Activated CD4-positive, alpha-beta T cell treated with anti-CD3 and anti-CD28 coated beads, Interleukin-2, amount 50 U/mL, for 1 hour (primary cell): ENCODE data around the gene MAP4K1.
"Not testable (repeated sequence)": the region's sequence is repeated elsewhere in the genome, so short reads cannot be mapped to it uniquely, and the experiment has no call there.

ENCODE experiments used
- DNase-seq: peaks from one replicate; pipeline ENCODE4 v3.0.0-alpha.2; 2020

MAP4K1 gene

DNA sequence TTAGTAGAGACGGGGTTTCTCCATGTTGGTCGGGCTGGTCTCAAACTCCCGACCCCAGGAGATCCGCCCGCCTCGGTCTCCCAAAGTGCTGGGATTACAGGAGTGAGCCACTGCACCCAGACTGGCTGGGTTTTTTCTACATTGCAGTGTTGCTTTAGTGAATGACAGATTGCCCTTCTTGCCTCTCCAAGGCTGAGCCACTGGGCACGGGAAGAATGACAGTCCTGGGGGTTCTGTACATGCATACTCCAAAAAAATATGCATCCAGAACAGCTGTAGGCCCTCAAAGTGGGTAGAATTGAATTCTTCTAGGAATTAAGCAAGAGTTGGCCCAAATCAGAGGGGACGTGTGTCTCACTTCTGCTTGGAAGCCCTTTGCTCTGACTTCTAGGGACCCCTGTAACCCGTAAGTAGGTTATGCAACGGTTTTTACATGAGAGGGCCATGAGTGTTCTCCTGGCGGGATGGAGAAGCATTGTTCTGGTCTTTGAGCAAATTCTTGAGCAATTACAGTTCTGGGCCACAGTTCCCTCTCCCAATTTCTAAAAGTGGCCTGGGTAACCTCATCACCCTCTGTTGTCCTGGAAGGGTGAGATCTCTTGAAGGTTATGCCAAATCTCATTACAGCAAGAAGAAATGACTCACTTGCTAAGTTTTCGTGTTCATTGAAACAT is 33.3 kb upstream of the MAP4K1 start:
- no peak for DNase-seq

DNA sequence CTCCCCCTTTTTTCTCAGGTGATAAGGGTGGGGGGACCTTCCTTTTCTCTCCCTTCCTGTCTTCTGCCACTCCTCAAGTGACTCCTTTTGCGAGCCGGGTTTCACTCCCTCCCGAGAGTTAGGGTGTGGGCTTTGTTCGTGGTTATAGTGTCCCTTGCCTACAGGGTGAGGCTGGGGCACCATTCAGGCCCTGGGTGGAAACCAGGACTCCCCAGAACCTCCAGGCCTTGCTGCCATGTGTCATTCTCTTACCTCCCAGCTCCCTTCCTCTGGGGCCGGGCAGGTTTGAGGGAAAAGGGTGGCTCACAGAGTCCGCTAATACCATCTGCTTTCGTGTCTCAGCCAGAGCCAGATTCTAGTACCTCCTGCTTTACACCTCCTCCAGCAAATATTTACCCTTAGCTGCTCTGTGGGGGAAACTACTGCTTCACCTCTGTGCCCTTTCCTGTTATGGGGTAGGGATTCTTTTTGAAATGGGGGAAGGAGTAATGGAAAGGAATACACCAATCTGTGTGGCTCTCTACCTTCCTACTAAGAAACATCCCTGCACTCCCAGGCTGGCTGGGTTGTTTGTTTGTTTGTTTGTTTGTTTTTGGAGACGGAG is 32.5 kb upstream of the MAP4K1 start:
- DNase-seq: no peak

GRCh38 chr19:38649305-38650171 is 31.8 kb upstream of the MAP4K1 start:
- no peak for DNase-seq

GRCh38 chr19:38648769-38649304 is 31.1 kb upstream of the MAP4K1 start:
- no peak for DNase-seq

DNA sequence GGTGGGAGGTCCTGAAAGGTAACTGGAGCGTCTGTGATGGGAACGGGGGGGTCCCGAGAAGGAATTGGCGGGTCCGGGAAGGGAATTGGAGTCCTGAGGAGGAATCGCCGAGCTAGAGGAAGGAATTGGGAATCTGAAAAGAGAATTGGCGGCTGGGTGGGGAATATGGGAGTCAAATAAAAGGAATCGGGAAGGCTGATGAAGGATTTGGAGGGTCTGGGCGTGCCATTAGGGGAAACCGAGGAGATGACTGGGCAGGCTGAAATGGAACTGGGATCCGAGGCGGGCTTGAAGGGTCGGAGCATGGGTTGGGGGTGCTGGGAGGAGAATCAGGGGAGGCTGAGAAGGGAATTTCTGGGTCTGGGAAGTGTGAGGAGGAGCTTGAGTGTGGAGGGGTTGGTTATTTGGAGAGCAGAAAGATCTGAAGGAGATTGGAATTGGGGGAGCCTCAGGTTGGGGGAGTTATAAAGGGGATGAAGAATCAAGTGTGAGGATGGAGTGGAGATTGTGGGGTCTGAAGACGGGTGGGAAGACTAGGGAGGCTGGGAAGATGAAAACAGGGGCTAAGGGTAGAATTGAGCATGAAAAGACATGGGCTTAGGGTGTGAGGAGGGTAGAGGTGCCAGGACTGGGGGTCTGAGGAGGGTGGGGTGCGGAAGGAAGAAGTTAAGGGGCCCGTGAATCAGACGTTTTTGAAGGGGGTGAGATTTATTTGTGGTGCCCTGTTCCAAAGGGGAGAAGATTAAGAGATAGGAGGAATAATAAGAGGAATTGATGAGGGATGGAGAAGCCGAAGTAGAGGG is 30.4 kb upstream of the MAP4K1 start:
- DNase-seq: no peak

GRCh38 chr19:38647368-38647965 is 29.7 kb upstream of the MAP4K1 start, which contains the start of gene ACTN4:
Gene ACTN4, plus strand, starts transcription at chr19:38647649. Its CDS starts 97 bp downstream, at chr19:38647746.
- peak; percentile 100 for DNase-seq

- no peak for DNase-seq
Measured at GRCh38 chr19:38644719-38645118, 27.0 kb upstream of the MAP4K1 start.

GRCh38 chr19:38642176-38642575 is 24.4 kb upstream of the MAP4K1 start:
- no peak for DNase-seq

DNA sequence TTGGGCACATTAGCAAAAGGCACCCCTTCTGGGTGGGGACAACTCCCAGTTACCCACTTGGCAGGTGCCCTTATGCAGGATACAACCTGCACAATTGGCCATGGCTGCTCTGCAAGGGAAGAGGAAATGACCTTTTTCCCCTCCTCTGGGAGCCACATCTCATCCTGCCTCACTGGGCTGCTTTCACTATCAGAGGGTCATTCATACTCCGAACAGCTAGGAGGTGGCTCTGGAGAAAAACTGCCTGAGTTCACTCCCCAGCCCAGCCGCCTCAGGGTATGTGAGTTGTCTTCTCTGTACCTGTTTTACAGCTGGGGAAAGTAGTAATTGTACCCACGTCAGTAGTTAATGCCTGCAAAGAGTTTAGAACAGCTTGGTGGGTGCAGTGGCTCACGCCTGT is 22.6 kb upstream of the MAP4K1 start:
- no peak for DNase-seq

DNA sequence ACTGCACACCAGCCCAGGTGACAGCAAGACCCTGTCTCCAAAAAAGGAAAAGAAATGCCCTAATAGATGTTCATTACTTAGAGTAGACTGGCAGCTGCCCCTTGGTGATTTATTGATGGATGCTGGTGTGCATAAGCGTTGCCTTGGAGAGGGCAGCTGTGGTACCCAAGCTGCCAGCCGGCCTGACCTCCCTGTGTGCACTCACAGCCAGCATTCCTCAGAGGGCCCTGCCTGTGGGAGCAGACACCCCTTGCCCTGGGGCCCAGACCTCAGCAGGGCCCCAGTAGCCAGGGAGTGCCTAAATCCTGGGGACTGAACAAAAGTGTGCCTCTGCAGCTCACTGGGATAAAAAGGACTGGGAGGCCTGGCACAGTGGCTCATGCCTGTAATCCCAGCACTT is 21.9 kb upstream of the MAP4K1 start:
- no peak for DNase-seq

DNA sequence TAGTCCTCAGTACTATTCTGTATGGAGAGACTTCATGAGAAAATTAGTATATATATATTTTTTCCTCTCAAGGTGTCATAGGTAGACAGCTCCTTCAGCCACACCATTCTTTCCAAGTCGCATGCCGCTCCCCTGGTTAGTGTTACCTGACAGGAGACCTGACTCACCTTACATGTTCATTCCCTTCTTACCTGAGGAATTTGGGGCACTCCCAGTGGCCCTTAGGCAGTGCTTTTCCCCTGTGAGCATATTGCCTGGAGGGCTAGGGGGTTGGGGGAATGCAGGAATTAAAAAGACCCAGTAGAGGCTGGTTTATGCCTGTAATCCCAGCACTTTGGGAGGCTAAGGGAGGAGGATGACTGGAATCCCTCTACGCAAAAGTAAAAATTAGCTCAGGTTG is 20.7 kb upstream of the MAP4K1 start:
- no peak for DNase-seq

GRCh38 chr19:38635483-38636399 is 18.0 kb upstream of the MAP4K1 start:
- DNase-seq: no peak

GRCh38 chr19:38634757-38635482 is 17.2 kb upstream of the MAP4K1 start:
- peak; percentile 73 for DNase-seq

DNA sequence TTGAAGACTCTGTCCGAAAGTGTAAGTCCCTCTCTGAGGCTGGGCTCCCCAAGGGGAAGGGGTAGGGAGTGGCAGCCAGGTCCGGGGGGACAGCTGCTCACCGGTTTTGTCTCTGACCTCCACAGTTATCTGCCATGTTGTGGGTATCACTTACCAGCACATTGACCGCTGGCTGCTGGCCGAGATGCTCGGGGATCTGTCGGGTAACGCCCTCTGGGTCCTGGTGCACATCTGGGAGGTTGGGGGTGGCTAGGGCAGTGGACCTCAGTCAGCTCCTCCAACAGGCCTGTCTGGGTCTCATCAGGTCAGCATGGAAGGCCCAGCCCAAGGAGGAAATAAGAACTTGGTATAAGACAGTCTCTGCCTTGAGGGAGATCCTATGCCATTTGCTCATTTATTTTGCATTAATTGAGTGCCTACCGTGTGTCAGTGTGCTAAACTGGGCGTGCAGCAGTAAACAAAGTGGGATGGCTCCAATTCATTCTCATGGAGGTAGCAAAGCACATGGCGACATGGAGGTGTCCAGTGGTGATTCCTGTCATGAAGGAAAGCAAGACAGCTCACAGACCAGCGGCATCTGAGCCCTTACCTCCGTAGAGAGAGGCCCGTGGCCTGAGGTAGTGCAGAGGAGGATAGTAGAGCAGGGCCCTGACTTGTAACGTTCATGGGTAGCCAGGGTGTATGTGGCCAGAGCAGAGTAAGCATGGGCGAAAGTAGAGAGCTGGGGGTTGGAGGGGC is 14.9 kb upstream of the MAP4K1 start:
- DNase-seq: no peak

- DNase-seq: not testable (repeated sequence)
Measured at GRCh38 chr19:38631811-38632475, 14.2 kb upstream of the MAP4K1 start.

GRCh38 chr19:38631301-38631700 is 13.5 kb upstream of the MAP4K1 start:
- not testable (repeated sequence) for DNase-seq

- DNase-seq: no peak
Measured at GRCh38 chr19:38629568-38629967, 11.8 kb upstream of the MAP4K1 start.

DNA sequence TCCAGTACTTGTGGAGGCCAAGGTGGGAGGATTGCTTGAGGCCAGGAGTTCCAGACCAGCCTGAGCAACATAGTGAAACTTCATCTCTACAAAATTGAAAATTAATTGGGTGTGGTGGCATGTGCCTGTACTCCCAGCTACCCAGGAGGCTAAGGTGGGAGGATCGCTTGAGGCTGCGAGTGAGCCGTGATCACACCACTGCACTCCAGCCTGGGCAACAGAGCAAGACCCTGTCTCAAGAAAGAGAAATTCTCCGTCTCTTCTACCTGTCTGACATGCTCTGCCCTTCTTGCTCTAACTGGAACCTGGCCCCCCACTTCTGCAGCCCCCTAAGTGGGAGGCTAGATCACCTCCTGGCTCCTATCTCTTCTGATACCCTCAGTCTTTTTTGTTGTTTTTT is 8.6 kb upstream of the MAP4K1 start:
- DNase-seq: no peak

GRCh38 chr19:38624822-38625221 is 7.1 kb upstream of the MAP4K1 start:
- DNase-seq: no peak
